ENCODE data around the gene WDR74. TPM values are rescaled to one million over a fixed set of nuclear protein-coding genes. Genes with fewer than 3 reads are reported as not detected.

Gene WDR74
- total RNA-seq, 1 donor from 2014 or later: 53.5 TPM

DNA sequence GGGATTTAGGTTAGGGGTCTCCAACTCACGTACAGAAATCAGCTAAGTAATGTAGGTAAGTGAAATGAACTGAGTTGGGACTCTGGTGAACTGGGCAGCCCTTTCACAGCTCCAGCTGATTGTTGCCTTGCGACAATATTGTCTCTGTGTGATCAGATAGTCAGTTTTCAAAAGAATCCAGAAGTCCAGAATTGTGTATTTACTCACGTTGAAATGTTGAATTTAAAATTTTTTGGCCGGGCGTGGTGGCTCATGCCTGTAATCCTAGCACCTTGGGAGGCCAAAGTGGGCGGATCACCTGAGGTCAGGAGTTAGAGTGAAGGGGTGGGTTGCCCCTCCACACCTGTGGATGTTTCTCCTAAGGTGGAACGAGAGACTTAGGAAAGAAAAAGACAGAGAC is 18.8 kb upstream of the WDR74 start:
- Histone ChIP-seq H3K79me2 (ENCODE audit: insufficient read depth, low read length) (peaks cover 44% of the 10 kb centered on the region), H3K27me3 (ENCODE audit: insufficient read depth, low read length) (no peaks in the 10 kb centered on the region), H4K20me1 (ENCODE audit: insufficient read depth, low read length) (peaks cover 26% of the 10 kb centered on the region), H3K4me1 (ENCODE audit: insufficient read depth, low read length) (peaks cover 21% of the 10 kb centered on the region), H3K36me3 (ENCODE audit: insufficient read depth, low read length) (peaks cover 19% of the 10 kb centered on the region), H3K4me2 (ENCODE audit: low read length) (peak overlapping the region; percentile 99), H3K27ac (ENCODE audit: low read depth, low read length) (no peak overlapping the region), H3K9ac (ENCODE audit: low read length) (no peak overlapping the region), H2AFZ (ENCODE audit: low read depth, low read length) (no peak overlapping the region), H3K9me3 (ENCODE audit: insufficient read depth, low read depth, low read length) (no peaks in the 10 kb centered on the region), H3K4me3 (ENCODE audit: insufficient read depth, low read depth, low read length) (no peak overlapping the region)
- DNase-seq (ENCODE audit: low read depth) (no peak), FAIRE-seq (no peak)
- Mint-ChIP-seq H3K27me3 (ENCODE audit: low read depth, unreplicated experiment) (no peaks in the 10 kb centered on the region), H3K4me1 (ENCODE audit: low read depth, unreplicated experiment) (peaks cover 26% of the 10 kb centered on the region), H3K4me3 (ENCODE audit: unreplicated experiment) (peak overlapping the region; percentile 98), H3K27ac (ENCODE audit: unreplicated experiment) (peak overlapping the region; percentile 87), H3K36me3 (ENCODE audit: low read depth, unreplicated experiment) (peaks cover 19% of the 10 kb centered on the region), H3K9me3 (ENCODE audit: unreplicated experiment) (no peaks in the 10 kb centered on the region)
- no peak for TF ChIP-seq EZH2 (IDR thresholded peaks at IDR 0.05; ENCODE audit: insufficient read depth, low read length)
- TF ChIP-seq, protein P1, sequence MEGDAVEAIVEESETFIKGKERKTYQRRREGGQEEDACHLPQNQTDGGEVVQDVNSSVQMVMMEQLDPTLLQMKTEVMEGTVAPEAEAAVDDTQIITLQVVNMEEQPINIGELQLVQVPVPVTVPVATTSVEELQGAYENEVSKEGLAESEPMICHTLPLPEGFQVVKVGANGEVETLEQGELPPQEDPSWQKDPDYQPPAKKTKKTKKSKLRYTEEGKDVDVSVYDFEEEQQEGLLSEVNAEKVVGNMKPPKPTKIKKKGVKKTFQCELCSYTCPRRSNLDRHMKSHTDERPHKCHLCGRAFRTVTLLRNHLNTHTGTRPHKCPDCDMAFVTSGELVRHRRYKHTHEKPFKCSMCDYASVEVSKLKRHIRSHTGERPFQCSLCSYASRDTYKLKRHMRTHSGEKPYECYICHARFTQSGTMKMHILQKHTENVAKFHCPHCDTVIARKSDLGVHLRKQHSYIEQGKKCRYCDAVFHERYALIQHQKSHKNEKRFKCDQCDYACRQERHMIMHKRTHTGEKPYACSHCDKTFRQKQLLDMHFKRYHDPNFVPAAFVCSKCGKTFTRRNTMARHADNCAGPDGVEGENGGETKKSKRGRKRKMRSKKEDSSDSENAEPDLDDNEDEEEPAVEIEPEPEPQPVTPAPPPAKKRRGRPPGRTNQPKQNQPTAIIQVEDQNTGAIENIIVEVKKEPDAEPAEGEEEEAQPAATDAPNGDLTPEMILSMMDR (IDR thresholded peaks at IDR 0.05; ENCODE audit: insufficient read depth, low read depth, low read length): no peak

DNA sequence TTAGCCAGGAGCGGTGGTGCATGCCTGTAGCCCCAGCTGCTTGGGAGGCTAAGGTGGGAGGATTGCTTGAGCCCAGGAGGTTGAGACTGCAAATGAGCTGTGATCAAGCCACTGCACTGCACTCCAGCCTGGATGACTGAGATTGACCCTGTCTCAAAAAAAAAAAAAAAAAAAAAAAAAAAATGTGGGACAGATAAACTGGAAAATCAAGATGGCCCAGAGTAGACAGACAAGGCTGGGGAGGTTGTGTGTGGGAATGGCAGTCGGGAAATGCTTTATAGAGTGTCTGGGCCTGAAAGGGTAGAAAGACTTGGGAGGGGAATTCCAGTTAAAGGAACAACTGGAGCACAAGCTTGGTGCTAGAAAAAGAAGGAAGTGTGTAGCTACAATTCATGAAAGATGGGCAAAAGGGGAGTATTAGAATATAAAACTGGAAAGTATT is 18.2 kb upstream of the WDR74 start:
- Histone ChIP-seq H3K9me3 (ENCODE audit: insufficient read depth, low read depth, low read length) (no peaks in the 10 kb centered on the region), H3K4me1 (ENCODE audit: insufficient read depth, low read length) (peaks cover 22% of the 10 kb centered on the region), H3K36me3 (ENCODE audit: insufficient read depth, low read length) (peaks cover 24% of the 10 kb centered on the region), H3K9ac (ENCODE audit: low read length) (no peak overlapping the region), H3K27ac (ENCODE audit: low read depth, low read length) (no peak overlapping the region), H4K20me1 (ENCODE audit: insufficient read depth, low read length) (peaks cover 31% of the 10 kb centered on the region), H3K79me2 (ENCODE audit: insufficient read depth, low read length) (peaks cover 50% of the 10 kb centered on the region), H2AFZ (ENCODE audit: low read depth, low read length) (no peak overlapping the region), H3K27me3 (ENCODE audit: insufficient read depth, low read length) (no peaks in the 10 kb centered on the region), H3K4me3 (ENCODE audit: insufficient read depth, low read depth, low read length) (no peak overlapping the region), H3K4me2 (ENCODE audit: low read length) (peak overlapping the region; percentile 99)
- peak overlapping the region; percentile 66 for H3K27ac Mint-ChIP-seq (ENCODE audit: unreplicated experiment)
- TF ChIP-seq, protein P1 (IDR thresholded peaks at IDR 0.05; ENCODE audit: insufficient read depth, low read depth, low read length): no peak
- no peak for TF ChIP-seq EZH2 (IDR thresholded peaks at IDR 0.05; ENCODE audit: insufficient read depth, low read length)
- peak overlapping the region; percentile 98 for H3K4me3 Mint-ChIP-seq (ENCODE audit: unreplicated experiment)
- DNase-seq (ENCODE audit: low read depth): no peak
- H3K36me3 Mint-ChIP-seq (ENCODE audit: low read depth, unreplicated experiment): peaks cover 24% of the 10 kb centered on the region
- H3K27me3 Mint-ChIP-seq (ENCODE audit: low read depth, unreplicated experiment): no peaks in the 10 kb centered on the region
- no peaks in the 10 kb centered on the region for H3K9me3 Mint-ChIP-seq (ENCODE audit: unreplicated experiment)
- FAIRE-seq: no peak
- H3K4me1 Mint-ChIP-seq (ENCODE audit: low read depth, unreplicated experiment): peaks cover 30% of the 10 kb centered on the region

DNA sequence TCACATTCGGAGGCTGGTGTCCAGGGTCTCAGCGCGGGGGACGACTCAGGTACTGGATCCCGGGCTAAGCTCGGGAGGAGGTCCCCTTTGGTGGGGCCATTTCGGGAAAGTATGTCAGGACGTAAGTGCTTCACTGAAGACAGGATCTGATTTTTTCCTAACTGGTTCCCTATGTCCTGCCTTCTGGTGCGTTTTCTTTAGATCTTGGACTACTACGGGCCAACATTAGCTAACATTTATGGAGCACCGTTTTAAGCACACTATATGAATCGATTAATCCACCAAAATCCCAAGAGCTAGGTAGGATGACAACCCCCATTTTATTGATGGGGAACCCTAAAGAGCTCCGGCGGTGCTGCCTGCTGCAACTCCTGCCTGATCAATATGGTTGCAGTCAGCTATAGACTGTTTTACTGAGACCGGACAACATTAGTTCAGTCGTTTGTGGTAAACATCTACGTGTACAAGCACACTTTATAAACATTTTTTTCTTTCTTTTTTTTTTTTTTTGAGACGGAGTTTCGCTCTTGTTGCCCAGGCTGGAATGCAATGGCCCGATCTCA is 17.0 kb upstream of the WDR74 start:
- Histone ChIP-seq H3K79me2 (ENCODE audit: insufficient read depth, low read length) (peaks cover 50% of the 10 kb centered on the region), H4K20me1 (ENCODE audit: insufficient read depth, low read length) (peaks cover 42% of the 10 kb centered on the region), H3K9me3 (ENCODE audit: insufficient read depth, low read depth, low read length) (no peaks in the 10 kb centered on the region), H3K27me3 (ENCODE audit: insufficient read depth, low read length) (no peaks in the 10 kb centered on the region), H2AFZ (ENCODE audit: low read depth, low read length) (peak overlapping the region; percentile 99), H3K4me1 (ENCODE audit: insufficient read depth, low read length) (peaks cover 22% of the 10 kb centered on the region), H3K36me3 (ENCODE audit: insufficient read depth, low read length) (peaks cover 35% of the 10 kb centered on the region), H3K4me2 (ENCODE audit: low read length) (peak overlapping the region; percentile 99), H3K4me3 (ENCODE audit: insufficient read depth, low read depth, low read length) (peak overlapping the region; percentile 92), H3K9ac (ENCODE audit: low read length) (peak overlapping the region; percentile 93), H3K27ac (ENCODE audit: low read depth, low read length) (peak overlapping the region; percentile 89)
- peak overlapping the region; percentile 93 for H3K27ac Mint-ChIP-seq (ENCODE audit: unreplicated experiment)
- H3K9me3 Mint-ChIP-seq (ENCODE audit: unreplicated experiment): no peaks in the 10 kb centered on the region
- TF ChIP-seq, protein P1 (IDR thresholded peaks at IDR 0.05; ENCODE audit: insufficient read depth, low read depth, low read length): no peak
- TF ChIP-seq EZH2 (IDR thresholded peaks at IDR 0.05; ENCODE audit: insufficient read depth, low read length): no peak
- DNase-seq (ENCODE audit: low read depth) (no peak), FAIRE-seq (no peak)
- no peaks in the 10 kb centered on the region for H3K27me3 Mint-ChIP-seq (ENCODE audit: low read depth, unreplicated experiment)
- peaks cover 30% of the 10 kb centered on the region for H3K36me3 Mint-ChIP-seq (ENCODE audit: low read depth, unreplicated experiment)
- peak overlapping the region; percentile 98 for H3K4me3 Mint-ChIP-seq (ENCODE audit: unreplicated experiment)
- peaks cover 35% of the 10 kb centered on the region for H3K4me1 Mint-ChIP-seq (ENCODE audit: low read depth, unreplicated experiment)

All from astrocyte (in vitro differentiated cells and primary cell).